ENCODE results near the gene ROBO2. TPM values are rescaled to one million over a fixed set of nuclear protein-coding genes. Genes with fewer than 3 reads are reported as not detected.

The ROBO2 gene
- total RNA-seq, 4 donors from 2014 or later, result 4.7 to 8.4 (median 6.6) TPM

GRCh38 chr3:77672016-77672415 lies 632.1 kb downstream of the ROBO2 start:
- Histone ChIP-seq H3K36me3 (no peaks in the 10 kb centered on the region), H3K9me3 (no peaks in the 10 kb centered on the region), H3K27me3 (no peaks in the 10 kb centered on the region), H3K27ac (no peak overlapping the region), H3K4me3 (no peak overlapping the region), H3K4me1 (no peaks in the 10 kb centered on the region)
- no peak for DNase-seq
- intact Hi-C loops (cut with DNase I), result no loop called here
- TF ChIP-seq, protein P1, sequence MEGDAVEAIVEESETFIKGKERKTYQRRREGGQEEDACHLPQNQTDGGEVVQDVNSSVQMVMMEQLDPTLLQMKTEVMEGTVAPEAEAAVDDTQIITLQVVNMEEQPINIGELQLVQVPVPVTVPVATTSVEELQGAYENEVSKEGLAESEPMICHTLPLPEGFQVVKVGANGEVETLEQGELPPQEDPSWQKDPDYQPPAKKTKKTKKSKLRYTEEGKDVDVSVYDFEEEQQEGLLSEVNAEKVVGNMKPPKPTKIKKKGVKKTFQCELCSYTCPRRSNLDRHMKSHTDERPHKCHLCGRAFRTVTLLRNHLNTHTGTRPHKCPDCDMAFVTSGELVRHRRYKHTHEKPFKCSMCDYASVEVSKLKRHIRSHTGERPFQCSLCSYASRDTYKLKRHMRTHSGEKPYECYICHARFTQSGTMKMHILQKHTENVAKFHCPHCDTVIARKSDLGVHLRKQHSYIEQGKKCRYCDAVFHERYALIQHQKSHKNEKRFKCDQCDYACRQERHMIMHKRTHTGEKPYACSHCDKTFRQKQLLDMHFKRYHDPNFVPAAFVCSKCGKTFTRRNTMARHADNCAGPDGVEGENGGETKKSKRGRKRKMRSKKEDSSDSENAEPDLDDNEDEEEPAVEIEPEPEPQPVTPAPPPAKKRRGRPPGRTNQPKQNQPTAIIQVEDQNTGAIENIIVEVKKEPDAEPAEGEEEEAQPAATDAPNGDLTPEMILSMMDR (IDR thresholded peaks at IDR 0.05), result no peak
- TF ChIP-seq POLR2A (IDR thresholded peaks at IDR 0.05), result no peak
- WGBS, 2 donors, result 75 to 86% methylated on average over 2 of the region's 2 CpGs

- intact Hi-C loops (cut with DNase I), result no loop called here
- no peak for DNase-seq
- WGBS, 2 donors, result 65 to 93% methylated on average over 2 of the region's 2 CpGs
- Histone ChIP-seq H3K36me3 (no peaks in the 10 kb centered on the region), H3K4me3 (no peak overlapping the region), H3K9me3 (peaks cover 0 to 23% (median 19%) of the 10 kb centered on the region in 3 donors), H3K27ac (no peak overlapping the region), H3K4me1 (no peaks in the 10 kb centered on the region), H3K27me3 (no peaks in the 10 kb centered on the region)
- TF ChIP-seq, protein P1 (IDR thresholded peaks at IDR 0.05), result no peak
- TF ChIP-seq POLR2A (IDR thresholded peaks at IDR 0.05), result no peak
These were observed 642.3 kb downstream of the ROBO2 start for GRCh38 chr3:77682162-77682561.

- no peak for TF ChIP-seq POLR2A (IDR thresholded peaks at IDR 0.05)
- TF ChIP-seq, protein P1 (IDR thresholded peaks at IDR 0.05), result no peak
- no peak overlapping the region for H3K4me3 ChIP-seq
- peaks cover 0 to 23% (median 19%) of the 10 kb centered on the region in 3 donors for H3K9me3 ChIP-seq
- DNase-seq, result no peak
- no peak overlapping the region for H3K27ac ChIP-seq
- H3K36me3 ChIP-seq, result no peaks in the 10 kb centered on the region
- H3K27me3 ChIP-seq, result no peaks in the 10 kb centered on the region
- H3K4me1 ChIP-seq, result no peaks in the 10 kb centered on the region
- intact Hi-C loops (cut with DNase I), result no loop called here
These were observed 644.2 kb downstream of the ROBO2 start for GRCh38 chr3:77684115-77684514.

DNA sequence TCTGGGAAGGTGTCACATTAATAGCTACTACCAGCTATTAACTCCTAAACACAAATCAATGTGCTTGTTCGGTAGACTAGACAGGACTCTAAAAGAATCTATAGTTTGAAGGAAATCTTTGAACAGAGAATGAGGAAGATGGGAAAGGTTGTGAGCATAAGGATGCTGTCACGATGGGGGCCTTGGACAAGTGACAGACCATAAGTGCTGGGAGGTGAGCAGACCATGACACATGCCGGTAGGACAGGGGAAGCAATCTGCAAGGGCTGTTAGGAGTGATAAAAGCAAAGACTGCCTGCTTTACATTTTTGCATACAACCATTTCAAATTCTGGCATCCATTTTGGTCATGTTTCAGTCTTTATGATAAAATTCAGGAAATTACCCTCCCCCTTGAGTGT lies 645.8 kb downstream of the ROBO2 start:
- 86% methylated on average over 3 of the region's 3 CpGs for WGBS, 2 donors

DNA sequence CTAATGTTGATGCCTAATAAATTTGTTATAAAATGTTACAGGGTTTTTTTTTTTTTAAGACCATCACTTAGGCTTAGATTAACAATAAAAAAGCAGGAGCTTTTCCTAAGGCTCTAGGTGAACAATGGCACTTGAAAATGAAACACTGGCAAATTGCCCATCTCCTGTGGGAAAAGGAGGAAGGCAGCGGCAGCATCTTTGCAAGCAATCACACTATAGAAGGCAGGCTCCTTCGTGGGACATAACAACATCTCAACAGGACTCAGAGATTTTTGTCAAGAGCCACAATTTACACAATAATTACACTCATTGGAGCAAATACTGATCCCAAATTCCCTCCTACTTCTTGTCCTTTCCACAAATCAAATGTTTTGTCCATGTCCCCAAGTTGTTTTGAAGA lies 646.7 kb downstream of the ROBO2 start:
- no peaks in the 10 kb centered on the region for H3K36me3 ChIP-seq
- H3K27me3 ChIP-seq, result no peaks in the 10 kb centered on the region
- no peak overlapping the region for H3K4me3 ChIP-seq
- DNase-seq, result no peak
- TF ChIP-seq, protein P1 (IDR thresholded peaks at IDR 0.05), result no peak
- no peak for TF ChIP-seq POLR2A (IDR thresholded peaks at IDR 0.05)
- H3K27ac ChIP-seq, result no peak overlapping the region
- intact Hi-C loops (cut with DNase I), result no loop called here
- peaks cover 0 to 17% (median 12%) of the 10 kb centered on the region in 3 donors for H3K9me3 ChIP-seq
- WGBS, 2 donors, result 14 to 31% methylated on average over 2 of the region's 2 CpGs
- no peaks in the 10 kb centered on the region for H3K4me1 ChIP-seq

More for the DNA sequence above, 645.8 kb downstream of the ROBO2 start:
- H3K36me3 ChIP-seq, result no peaks in the 10 kb centered on the region
- intact Hi-C loops (cut with DNase I), result no loop called here
- TF ChIP-seq, protein P1 (IDR thresholded peaks at IDR 0.05), result no peak
- TF ChIP-seq POLR2A (IDR thresholded peaks at IDR 0.05), result no peak
- no peak for DNase-seq
- no peak overlapping the region for H3K4me3 ChIP-seq
- H3K4me1 ChIP-seq, result no peaks in the 10 kb centered on the region
- H3K27ac ChIP-seq, result no peak overlapping the region
- no peaks in the 10 kb centered on the region for H3K27me3 ChIP-seq
- peaks cover 0 to 23% (median 19%) of the 10 kb centered on the region in 3 donors for H3K9me3 ChIP-seq

Measured in esophagus squamous epithelium (tissue), 5 donors.